ENCODE data around the gene ACOX3.
"Not testable (repeated sequence)": the region's sequence is repeated elsewhere in the genome, so short reads cannot be mapped to it uniquely, and the experiment has no call there.

ACOX3 gene

GRCh38 chr4:8431553-8431952, 9.0 kb downstream of the ACOX3 start:
- no peak for DNase-seq

- peak; percentile 96 for DNase-seq
Observed at GRCh38 chr4:8428288-8429097, 12.0 kb downstream of the ACOX3 start.

GRCh38 chr4:8427761-8428287, 12.7 kb downstream of the ACOX3 start:
- DNase-seq: peak; percentile 79

- peak; percentile 23 for DNase-seq
Observed at GRCh38 chr4:8427262-8427661, 13.3 kb downstream of the ACOX3 start.

- no peak for DNase-seq
Observed at GRCh38 chr4:8422786-8423185, 17.7 kb downstream of the ACOX3 start.

GRCh38 chr4:8422327-8422726, 18.2 kb downstream of the ACOX3 start:
- no peak for DNase-seq

- DNase-seq: not testable (repeated sequence)
Observed at GRCh38 chr4:8420151-8420550, 20.4 kb downstream of the ACOX3 start.

- no peak for DNase-seq
Observed at GRCh38 chr4:8419222-8420041, 21.1 kb downstream of the ACOX3 start.

GRCh38 chr4:8417071-8417614, 23.4 kb downstream of the ACOX3 start:
- no peak for DNase-seq

GRCh38 chr4:8414377-8414776, 26.1 kb downstream of the ACOX3 start:
- no peak for DNase-seq

- no peak for DNase-seq
Observed at GRCh38 chr4:8412288-8412687, 28.2 kb downstream of the ACOX3 start.

GRCh38 chr4:8411351-8412180, 29.0 kb downstream of the ACOX3 start:
- DNase-seq: no peak

- DNase-seq: peak; percentile 96
Observed at GRCh38 chr4:8410641-8411271, 29.8 kb downstream of the ACOX3 start.

GRCh38 chr4:8410066-8410625, 30.4 kb downstream of the ACOX3 start:
- DNase-seq: no peak

GRCh38 chr4:8409264-8410065, 31.1 kb downstream of the ACOX3 start:
- DNase-seq: peak; percentile 74

- no peak for DNase-seq
Observed at GRCh38 chr4:8407756-8408155, 32.8 kb downstream of the ACOX3 start.

GRCh38 chr4:8407316-8407715, 33.2 kb downstream of the ACOX3 start:
- no peak for DNase-seq

- not testable (repeated sequence) for DNase-seq
Observed at GRCh38 chr4:8406887-8407286, 33.6 kb downstream of the ACOX3 start.

GRCh38 chr4:8405516-8405875, 35.0 kb downstream of the ACOX3 start:
- no peak for DNase-seq

GRCh38 chr4:8404791-8405515, 35.6 kb downstream of the ACOX3 start:
- no peak for DNase-seq

Measured in islet precursor cell (in vitro differentiated cells).